Effector memory CD8-positive, alpha-beta T cell (primary cell): ENCODE measurements around the gene DLX4.

ENCODE experiments used
- ATAC-seq: fragments of 150-1000 bp; cut with Tn5 transposase; replicated peaks from 2 replicates; pipeline ENCODE4 v1.10.0; 2021; ENCODE audit warnings: mild to moderate bottlenecking, moderate library complexity
- DNase-seq, 3 experiments: peaks; one replicate each; pipeline ENCODE4 v3.0.0; 2021
- H3K27ac Mint-ChIP-seq, 2 donors: one replicate each; pipeline ENCODE4 v1.8.0; 2022; ENCODE audit warnings: mild to moderate bottlenecking in 2 of 2, mixed read lengths in 2 of 2, moderate library complexity in 2 of 2
- H3K27me3 Mint-ChIP-seq, 2 donors: one replicate each; pipeline ENCODE4 v1.8.0; 2022; ENCODE audit warnings: mixed read lengths in 2 of 2
- H3K36me3 Mint-ChIP-seq: one replicate; pipeline ENCODE4 v1.8.0; 2022; ENCODE audit warnings: mild to moderate bottlenecking, moderate library complexity, mixed read lengths; ENCODE audit not compliant: insufficient read depth
- H3K4me1 Mint-ChIP-seq, 2 donors: one replicate each; pipeline ENCODE4 v1.8.0; 2022; ENCODE audit warnings: low read depth in 2 of 2, mixed read lengths in 2 of 2
- H3K4me3 Mint-ChIP-seq, 2 donors: one replicate each; pipeline ENCODE4 v1.8.0; 2022; ENCODE audit warnings: mild to moderate bottlenecking in 2 of 2, mixed read lengths in 2 of 2, moderate library complexity in 2 of 2
- H3K9me3 Mint-ChIP-seq, 2 donors: one replicate each; pipeline ENCODE4 v1.8.0; 2022; ENCODE audit warnings: mixed read lengths in 2 of 2

DLX4 gene

DNA sequence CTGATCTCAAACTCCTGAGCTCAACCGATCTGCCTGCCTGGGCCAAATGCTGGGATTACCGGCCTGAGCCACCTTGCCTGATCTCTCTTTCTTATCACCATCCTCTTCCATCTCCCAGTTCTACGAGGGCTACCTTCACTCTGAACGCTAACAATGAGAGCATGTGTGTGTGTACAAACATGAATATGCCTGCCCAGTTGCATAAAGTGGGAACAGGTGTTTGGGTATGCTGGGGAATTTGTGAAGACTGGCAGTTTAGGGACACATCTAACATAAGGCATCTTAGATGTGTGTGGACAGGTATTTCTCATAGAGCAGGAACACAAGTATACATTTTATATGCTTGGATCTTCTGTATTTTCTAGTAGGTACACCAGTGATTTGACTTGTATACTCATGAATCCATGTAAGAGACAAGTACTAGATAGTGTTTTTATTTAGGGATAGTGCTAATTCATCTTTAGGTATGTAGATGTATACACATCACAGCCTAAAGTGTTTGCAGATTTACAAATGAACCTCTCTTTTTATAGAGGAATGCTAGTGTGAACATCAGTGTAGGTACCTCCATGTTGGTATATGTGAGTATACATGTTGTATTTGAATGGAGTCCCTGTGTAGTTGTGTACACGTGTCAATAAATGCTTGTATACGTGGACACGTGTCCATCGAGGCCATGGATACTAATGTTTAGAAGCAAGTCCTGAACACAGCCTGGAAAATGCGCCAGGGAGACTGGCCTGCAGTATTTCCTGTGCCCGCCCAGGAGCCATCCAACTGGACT, 1.2 kb upstream of the DLX4 start:
- Mint-ChIP-seq H3K27ac (no peak overlapping the region), H3K9me3 (no peaks in the 10 kb centered on the region), H3K27me3 (peaks cover 77 to 91% of the 10 kb centered on the region in 2 donors), H3K4me3 (peak overlapping the region; percentile 85 to 90), H3K4me1 (peaks cover 54 to 55% of the 10 kb centered on the region in 2 donors), H3K36me3 (peaks cover 11% of the 10 kb centered on the region)
- ATAC-seq (no peak), DNase-seq (no peak)

DNA sequence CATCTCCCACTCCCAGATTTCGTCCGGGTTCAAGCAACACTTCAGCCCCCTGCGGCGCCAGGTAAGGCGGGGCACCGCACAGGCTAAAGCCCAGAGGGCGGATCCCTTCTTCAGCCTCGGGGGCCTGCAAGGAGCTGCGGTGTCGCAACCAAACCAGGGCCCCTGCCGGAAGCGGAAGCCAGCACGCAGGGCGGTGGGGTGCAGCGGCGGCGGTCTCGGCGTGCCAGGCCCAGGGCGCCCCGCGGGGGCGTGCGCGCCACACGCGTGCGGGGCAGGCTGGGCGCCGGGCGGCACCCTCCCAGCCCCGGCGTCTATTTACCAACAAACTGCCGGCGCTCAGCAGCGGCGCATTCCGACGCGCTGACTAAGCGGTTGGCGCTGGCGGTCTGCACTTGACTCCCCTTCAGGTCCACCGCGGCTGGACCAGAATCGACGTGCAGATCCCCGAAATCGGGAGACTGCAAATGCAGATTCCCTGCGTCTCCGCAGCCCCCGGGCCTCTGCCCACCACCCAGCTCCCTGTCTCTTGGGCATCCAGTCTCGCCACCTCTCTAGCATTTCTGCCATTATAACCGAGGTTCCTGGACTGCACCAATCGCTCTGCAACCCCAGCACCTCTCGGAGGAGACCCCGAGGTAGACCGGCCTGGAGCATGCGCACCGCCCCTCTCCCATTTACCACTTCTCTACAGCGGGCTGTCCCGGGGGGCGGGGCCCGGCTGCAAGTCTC, 421 bp upstream of the DLX4 start:
- no peaks in the 10 kb centered on the region for H3K9me3 Mint-ChIP-seq
- peaks cover 49 to 51% of the 10 kb centered on the region in 2 donors for H3K4me1 Mint-ChIP-seq
- no peak overlapping the region for H3K27ac Mint-ChIP-seq
- ATAC-seq: peak; percentile 89
- H3K36me3 Mint-ChIP-seq: peaks cover 6% of the 10 kb centered on the region
- peak; percentile 63 to 71 (median 66) for DNase-seq
- H3K27me3 Mint-ChIP-seq: peaks cover 77 to 91% of the 10 kb centered on the region in 2 donors
- H3K4me3 Mint-ChIP-seq: peak overlapping the region; percentile 85 to 90

DNA sequence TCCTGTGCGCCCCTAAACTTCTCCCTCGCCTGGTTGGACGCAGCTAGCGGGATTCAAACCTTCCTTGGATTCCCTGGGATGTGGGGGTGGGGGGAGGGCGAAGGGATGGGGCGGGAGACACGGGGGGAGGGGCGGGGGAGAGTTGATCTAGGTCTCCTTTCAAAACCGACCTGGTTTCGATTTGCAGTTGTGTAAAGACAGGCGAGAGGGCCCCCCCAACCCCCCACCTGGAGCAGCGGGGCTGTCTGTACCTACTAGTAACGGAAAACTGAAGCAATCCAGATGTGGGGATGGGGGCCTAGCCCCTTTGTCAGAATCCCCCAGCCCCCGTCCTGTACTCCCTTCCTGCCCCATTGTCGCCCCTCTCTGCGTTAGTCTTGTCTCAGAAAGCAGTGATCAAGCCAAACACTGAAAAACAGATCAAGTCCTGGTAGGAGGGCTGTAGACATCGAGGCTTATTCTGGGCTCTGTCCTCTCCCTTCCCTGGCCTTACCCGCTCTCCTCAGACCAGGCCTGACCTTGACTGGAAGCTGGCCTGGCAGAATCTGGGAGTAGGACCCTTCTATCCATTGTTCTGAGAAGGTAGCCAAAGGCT, 902 bp downstream of the DLX4 start:
- peak overlapping the region; percentile 46 to 62 for H3K27ac Mint-ChIP-seq
- DNase-seq (no peak), ATAC-seq (no peak)
- peaks cover 4% of the 10 kb centered on the region for H3K36me3 Mint-ChIP-seq
- H3K4me3 Mint-ChIP-seq: peak overlapping the region; percentile 85 to 90
- no peaks in the 10 kb centered on the region for H3K9me3 Mint-ChIP-seq
- peaks cover 77 to 91% of the 10 kb centered on the region in 2 donors for H3K27me3 Mint-ChIP-seq
- H3K4me1 Mint-ChIP-seq: peaks cover 39 to 40% of the 10 kb centered on the region in 2 donors

DNA sequence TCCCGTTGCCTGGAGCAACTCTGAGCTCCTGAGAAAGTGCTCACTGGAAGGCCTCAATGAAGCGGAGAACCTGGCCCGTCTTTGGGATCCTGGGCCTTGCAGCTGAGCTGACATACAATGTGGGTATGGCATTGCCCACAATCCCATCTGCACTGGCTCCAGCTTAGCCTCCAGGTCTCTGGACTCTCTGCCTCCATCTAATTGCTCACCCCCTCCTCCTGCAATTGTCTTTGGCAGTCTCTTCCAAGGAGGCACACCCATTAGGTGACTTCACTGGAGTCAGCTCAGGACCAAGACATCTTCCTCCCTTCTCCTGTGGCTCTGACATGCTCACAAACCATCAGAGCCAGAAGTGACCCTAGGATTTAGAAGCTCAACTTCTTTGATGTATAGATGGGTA, 1.5 kb downstream of the DLX4 start:
- Mint-ChIP-seq H3K4me1 (peaks cover 35 to 36% of the 10 kb centered on the region in 2 donors), H3K4me3 (peak overlapping the region; percentile 85 to 90), H3K27ac (peak overlapping the region in 1 of 2 donors; percentile 9), H3K9me3 (no peaks in the 10 kb centered on the region), H3K36me3 (peaks cover 4% of the 10 kb centered on the region), H3K27me3 (peaks cover 77 to 91% of the 10 kb centered on the region in 2 donors)
- ATAC-seq (no peak), DNase-seq (no peak)

DNA sequence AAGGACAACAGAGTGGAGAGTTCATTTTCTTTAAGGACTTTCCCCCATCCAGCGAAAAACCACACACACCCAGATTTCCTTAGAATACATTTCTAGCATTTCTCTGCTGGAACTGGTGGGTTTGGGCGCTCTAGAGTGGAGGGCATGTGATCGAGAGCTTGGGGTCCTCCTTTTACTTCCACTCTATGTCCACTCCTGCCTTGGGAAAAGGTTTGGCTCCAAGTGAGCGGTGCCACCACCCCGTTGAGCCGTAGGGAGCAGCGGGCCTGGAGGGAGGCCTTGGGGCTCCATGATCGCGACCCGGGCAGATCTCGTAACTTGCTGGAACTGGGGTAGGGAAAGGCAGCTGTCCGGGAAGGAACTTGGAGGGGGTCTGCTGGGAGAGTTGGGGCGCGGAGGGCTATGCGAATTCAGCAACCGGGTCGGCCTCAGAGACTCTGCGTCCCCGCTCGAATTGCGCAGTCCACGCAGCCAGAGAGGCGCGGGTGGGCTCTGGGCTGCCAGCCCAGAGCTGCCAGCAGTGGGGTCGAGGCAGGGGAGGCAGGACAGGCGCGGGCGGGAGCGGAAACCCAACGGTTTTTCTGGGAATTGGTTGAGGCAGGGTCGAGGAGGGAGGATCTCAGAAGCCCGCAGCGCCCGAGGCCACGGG, 2.3 kb downstream of the DLX4 start:
- DNase-seq (no peak), ATAC-seq (no peak)
- no peak overlapping the region for H3K27ac Mint-ChIP-seq
- no peaks in the 10 kb centered on the region for H3K36me3 Mint-ChIP-seq
- peaks cover 30 to 35% of the 10 kb centered on the region in 2 donors for H3K4me1 Mint-ChIP-seq
- H3K27me3 Mint-ChIP-seq: peaks cover 74 to 91% of the 10 kb centered on the region in 2 donors
- H3K9me3 Mint-ChIP-seq: no peaks in the 10 kb centered on the region
- peak overlapping the region; percentile 70 to 85 for H3K4me3 Mint-ChIP-seq

DNA sequence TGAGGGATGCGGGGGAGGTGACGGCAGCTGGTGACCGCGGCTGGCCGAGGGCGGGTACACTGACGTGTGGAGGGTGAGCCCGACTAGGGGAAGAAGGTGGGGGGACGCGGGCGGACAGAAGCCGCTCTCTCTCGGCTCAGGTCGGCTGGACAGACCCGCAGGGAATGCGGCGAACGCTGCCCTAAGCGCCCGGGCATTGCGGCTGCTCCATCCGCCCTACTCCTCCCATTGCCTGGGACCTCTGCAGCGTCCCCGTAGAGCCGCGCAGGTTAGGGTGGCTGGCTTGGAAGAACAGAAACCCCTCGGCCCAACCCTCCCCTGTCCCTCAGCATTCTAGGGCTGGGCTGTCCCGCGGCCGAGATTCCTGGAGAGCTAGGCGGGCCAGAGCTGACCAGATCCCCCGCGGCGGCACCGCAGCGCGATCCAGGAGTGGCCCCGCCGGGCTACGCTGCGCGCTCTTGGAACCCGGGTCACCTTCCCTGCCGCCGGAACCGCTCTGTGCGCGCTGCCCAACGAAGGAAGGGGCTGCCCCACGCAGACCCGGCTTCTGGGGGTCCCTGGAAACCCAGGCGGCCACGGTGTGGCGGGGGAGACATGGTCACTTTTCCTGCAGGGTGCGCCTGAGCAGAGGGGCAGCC, 3.0 kb downstream of the DLX4 start:
- no peak for ATAC-seq

DNA sequence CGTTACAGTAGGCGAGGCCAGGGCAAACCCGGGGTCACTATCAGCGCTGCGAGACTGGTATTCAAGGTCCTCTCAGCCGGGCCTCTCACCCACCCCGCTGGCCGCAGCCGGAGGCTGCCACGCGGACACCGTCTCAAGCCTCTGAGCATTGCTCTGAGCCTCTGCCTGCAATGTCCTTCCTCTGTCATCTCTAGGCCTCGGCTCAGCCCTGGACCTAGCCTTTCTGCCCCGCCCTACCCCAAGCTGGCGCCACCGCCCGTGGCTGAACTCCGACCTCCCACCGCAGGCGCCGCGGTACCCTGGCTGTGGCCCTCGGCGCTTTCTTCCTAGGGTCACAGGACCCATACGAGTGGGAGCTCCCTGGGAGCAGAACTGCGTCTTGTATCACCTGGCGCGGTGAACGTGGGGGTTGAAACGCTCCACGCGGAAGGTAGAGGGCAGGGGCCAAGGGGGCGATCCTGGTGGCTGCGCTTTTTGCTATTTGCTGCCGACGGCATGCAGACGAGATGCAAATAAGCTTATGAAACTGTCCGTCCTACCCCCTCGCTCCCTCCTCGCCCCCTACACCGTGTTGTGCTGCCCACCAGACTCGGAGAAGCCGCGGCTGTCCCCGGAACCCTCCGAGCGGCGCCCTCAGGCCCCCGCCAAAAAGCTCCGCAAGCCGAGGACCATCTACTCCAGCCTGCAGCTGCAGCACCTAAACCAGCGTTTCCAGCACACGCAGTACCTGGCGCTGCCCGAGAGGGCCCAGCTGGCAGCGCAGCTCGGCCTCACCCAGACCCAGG, 3.7 kb downstream of the DLX4 start:
- H3K27ac Mint-ChIP-seq: peak overlapping the region in 1 of 2 donors; percentile 16
- no peak for ATAC-seq
- DNase-seq: no peak
- peaks cover 72 to 91% of the 10 kb centered on the region in 2 donors for H3K27me3 Mint-ChIP-seq
- H3K36me3 Mint-ChIP-seq: no peaks in the 10 kb centered on the region
- no peaks in the 10 kb centered on the region for H3K9me3 Mint-ChIP-seq
- peak overlapping the region in 1 of 2 donors; percentile 85 for H3K4me3 Mint-ChIP-seq
- peaks cover 27 to 29% of the 10 kb centered on the region in 2 donors for H3K4me1 Mint-ChIP-seq

More for the DNA sequence above, 3.0 kb downstream of the DLX4 start:
- H3K27ac Mint-ChIP-seq: no peak overlapping the region
- H3K27me3 Mint-ChIP-seq: peaks cover 74 to 91% of the 10 kb centered on the region in 2 donors
- H3K9me3 Mint-ChIP-seq: no peaks in the 10 kb centered on the region
- H3K4me1 Mint-ChIP-seq: peaks cover 30 to 35% of the 10 kb centered on the region in 2 donors
- H3K4me3 Mint-ChIP-seq: peak overlapping the region; percentile 70 to 85
- H3K36me3 Mint-ChIP-seq: no peaks in the 10 kb centered on the region
- DNase-seq: no peak

DNA sequence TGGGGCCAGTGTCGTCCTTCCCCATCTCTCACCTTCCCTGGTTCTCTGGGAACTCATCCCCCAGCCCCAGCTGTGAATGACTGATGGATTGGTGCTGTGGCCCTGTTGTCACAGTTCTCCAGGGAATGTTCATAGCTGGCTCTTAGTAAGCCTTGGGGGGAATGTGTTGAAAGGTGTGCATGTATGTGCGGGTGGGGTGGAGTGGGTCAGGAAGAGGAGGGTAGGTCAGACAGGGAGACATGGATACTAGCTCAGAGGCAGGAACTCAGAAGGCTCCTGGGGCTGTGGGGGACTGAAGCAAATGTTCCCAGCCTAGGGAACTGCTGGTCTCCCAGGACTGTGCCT, 4.3 kb downstream of the DLX4 start:
- Mint-ChIP-seq H3K4me1 (peaks cover 22 to 25% of the 10 kb centered on the region in 2 donors), H3K27ac (peak overlapping the region in 1 of 2 donors; percentile 16), H3K9me3 (no peaks in the 10 kb centered on the region), H3K36me3 (no peaks in the 10 kb centered on the region), H3K4me3 (peak overlapping the region in 1 of 2 donors; percentile 85), H3K27me3 (peaks cover 73 to 93% of the 10 kb centered on the region in 2 donors)
- DNase-seq: no peak
- ATAC-seq: no peak

DNA sequence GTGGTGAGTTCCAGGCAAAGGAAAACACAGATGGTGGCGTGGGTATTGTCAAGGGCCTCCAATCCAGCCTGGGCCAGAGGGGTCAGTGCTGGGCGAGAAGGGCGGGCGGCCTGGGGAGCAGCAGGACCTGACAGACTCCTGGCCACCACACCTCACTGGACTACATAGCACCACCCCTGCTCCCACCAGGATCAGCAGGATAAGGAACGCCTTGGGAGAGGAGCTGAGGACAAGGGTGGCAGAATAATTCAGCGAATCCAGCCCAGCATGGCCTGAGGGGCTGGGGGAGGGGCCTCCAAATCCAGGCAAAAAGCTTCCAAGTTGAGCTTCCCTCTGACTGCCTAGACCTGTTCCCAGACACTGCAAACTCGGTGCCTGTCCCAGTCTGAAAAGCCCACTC, 6.5 kb downstream of the DLX4 start:
- DNase-seq: no peak
- no peak overlapping the region for H3K27ac Mint-ChIP-seq
- H3K9me3 Mint-ChIP-seq: no peaks in the 10 kb centered on the region
- H3K4me3 Mint-ChIP-seq: no peak overlapping the region
- H3K4me1 Mint-ChIP-seq: peaks cover 13% of the 10 kb centered on the region in 2 donors
- ATAC-seq: no peak
- H3K36me3 Mint-ChIP-seq: no peaks in the 10 kb centered on the region
- H3K27me3 Mint-ChIP-seq: peaks cover 86 to 100% of the 10 kb centered on the region in 2 donors

DNA sequence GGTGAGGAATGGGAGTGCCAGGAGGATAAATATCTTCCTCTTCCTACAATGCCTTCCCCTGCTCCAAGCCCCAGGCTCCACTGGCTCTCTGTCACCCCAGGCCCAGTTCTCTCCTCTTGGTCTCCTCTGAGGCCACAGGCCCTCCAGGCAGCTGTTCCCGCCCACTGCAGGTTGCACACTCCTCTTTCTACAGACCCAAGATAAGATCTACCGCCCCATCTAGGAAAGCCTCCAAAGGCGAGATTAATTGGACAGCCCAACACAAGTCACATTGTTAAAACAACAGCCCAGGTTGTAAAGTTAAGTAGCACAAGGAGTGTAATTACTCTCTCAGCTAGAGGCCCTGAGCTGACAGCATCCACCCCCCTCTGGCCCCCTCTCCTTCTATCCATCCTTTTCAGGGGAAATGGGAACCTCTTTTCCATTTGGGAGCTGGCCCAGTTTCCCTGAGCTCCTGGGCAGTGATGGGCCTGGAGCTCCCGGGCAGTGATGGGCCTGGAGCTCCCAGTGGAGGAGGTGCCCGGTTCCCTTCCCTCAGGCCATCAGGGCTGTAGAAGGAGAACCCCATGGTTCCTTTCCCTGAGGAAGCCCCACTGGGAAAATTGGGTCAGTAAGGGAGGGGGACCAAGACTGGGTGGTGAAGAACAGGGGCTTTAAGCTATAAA, 7.3 kb downstream of the DLX4 start:
- Mint-ChIP-seq H3K4me3 (no peak overlapping the region), H3K27me3 (peaks cover 86 to 100% of the 10 kb centered on the region in 2 donors), H3K36me3 (no peaks in the 10 kb centered on the region), H3K9me3 (no peaks in the 10 kb centered on the region), H3K27ac (no peak overlapping the region), H3K4me1 (peaks cover 7% of the 10 kb centered on the region in 2 donors)
- ATAC-seq: no peak
- DNase-seq: no peak

DNA sequence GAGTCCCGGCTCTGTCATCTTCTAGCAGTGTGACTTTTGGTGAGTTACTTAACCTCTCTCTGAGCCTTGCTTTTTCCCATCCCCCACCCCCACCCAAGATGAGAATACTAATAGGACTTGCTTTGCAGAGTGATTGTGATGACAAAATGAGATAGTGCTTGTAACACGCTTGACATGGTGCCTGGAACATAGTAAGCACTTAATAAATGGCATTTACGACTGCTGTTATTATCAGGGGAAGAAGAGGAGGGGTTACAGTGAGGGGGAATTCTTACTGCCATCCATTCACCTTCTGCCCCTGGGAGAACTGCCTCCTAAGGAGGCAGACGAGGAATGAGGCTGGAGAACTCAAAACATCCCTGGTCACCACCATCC, 7.8 kb downstream of the DLX4 start:
- ATAC-seq: no peak
- Mint-ChIP-seq H3K27me3 (peaks cover 86 to 100% of the 10 kb centered on the region in 2 donors), H3K4me1 (peaks cover 2 to 3% of the 10 kb centered on the region in 2 donors)

More for the DNA sequence above, 7.8 kb downstream of the DLX4 start:
- Mint-ChIP-seq H3K9me3 (no peaks in the 10 kb centered on the region), H3K36me3 (no peaks in the 10 kb centered on the region), H3K4me3 (no peak overlapping the region), H3K27ac (no peak overlapping the region)
- no peak for DNase-seq
